Kidney epithelial cell (primary cell): ENCODE results near the gene COX5A. TPM values are rescaled to one million over a fixed set of nuclear protein-coding genes. Genes with fewer than 3 reads are reported as not detected.

Experiments used
- DNase-seq: peaks from one replicate; pipeline ENCODE4 v3.0.0-alpha.2; 2010; ENCODE audit warnings: low read depth
- H3K27me3 ChIP-seq: 2 replicates; pipeline ENCODE4 v1.6.0; 2011; ENCODE audit warnings: low read length; ENCODE audit not compliant: control insufficient read depth, insufficient read depth
- H3K36me3 ChIP-seq: 2 replicates; pipeline ENCODE4 v1.5.1; 2011; ENCODE audit warnings: low read length; ENCODE audit not compliant: control insufficient read depth, insufficient read depth
- H3K4me3 ChIP-seq: 2 replicates; pipeline ENCODE4 v1.5.1; 2011; ENCODE audit warnings: low read depth, mild to moderate bottlenecking, control low read depth, low read length
- CTCF ChIP-seq: IDR thresholded peaks from 2 replicates; pipeline ENCODE4 v1.5.1; 2011; ENCODE audit warnings: mild to moderate bottlenecking, moderate library complexity, low read length, control low read depth, inconsistent platforms; ENCODE audit not compliant: insufficient read depth, poor library complexity, severe bottlenecking
- total RNA-seq: library from RNA; depleted of rRNA; stranded (reverse); fragments of >200 nt; gene quantifications from 2 replicates; pipeline ENCODE4 v1.2.3, GENCODE V29; 2015

The COX5A gene
- total RNA-seq, 1 donor from 2014 or later, result 136 TPM

- Histone ChIP-seq H3K4me3 (peak overlapping the region; percentile 88), H3K27me3 (no peaks in the 10 kb centered on the region), H3K36me3 (no peaks in the 10 kb centered on the region)
- no peak for DNase-seq
- no peak for TF ChIP-seq CTCF
Measured at GRCh38 chr15:74872702-74873035, 65.2 kb downstream of the COX5A start.

DNA sequence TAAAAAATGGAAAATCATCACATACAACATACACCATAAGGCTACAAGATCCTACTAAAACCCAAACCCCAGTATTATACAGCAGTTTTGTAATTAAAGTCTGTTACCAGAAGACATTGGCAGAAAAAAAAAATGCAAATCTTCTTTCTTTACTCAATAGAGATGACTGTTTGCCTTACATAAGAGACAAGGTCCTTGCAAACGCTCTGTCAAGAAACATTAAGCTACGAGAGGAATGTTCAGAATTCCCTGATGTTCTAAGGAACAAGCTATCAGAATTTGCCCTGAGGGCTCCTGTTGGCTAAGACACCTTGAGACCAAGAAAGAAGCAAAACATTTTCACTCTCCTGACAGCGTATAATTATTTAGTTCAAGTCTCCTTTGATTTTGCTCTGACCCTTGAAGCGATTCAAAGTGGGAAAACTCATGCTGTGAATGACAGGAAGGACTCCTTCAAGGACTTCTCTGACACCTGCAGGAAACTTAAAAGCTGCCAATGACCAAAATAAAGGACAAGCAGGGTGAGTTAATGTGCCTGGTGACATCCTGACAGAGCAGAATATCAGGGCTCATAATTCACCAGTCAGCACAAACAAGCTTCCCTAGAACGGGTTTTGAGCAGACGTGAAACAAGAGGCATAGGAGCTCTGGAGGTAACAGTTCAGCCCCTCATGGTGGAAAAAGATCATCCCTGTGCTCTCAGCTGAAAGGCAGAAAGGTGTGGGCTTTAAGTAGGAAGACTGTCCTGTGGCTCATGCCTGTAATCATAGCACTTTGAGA lies 67.2 kb downstream of the COX5A start:
- DNase-seq, result no peak
- TF ChIP-seq CTCF, result no peak
- no peaks in the 10 kb centered on the region for H3K36me3 ChIP-seq
- no peak overlapping the region for H3K4me3 ChIP-seq
- H3K27me3 ChIP-seq, result no peaks in the 10 kb centered on the region

Other genes starting within 250 kb of the COX5A start
- gene EDC3, start 242.0 kb downstream of the COX5A start, total RNA-seq, result 15.3 and 24.9 TPM in 2 replicates
- 0.33 TPM in 1 of 2 replicates, not detected in the other for gene CYP1A1, start 212.5 kb downstream of the COX5A start, total RNA-seq
- gene CYP1A2, start 189.2 kb downstream of the COX5A start, total RNA-seq, result not detected in 2 replicates
- gene CSK, start 156.0 kb downstream of the COX5A start, total RNA-seq, result 48.0 and 51.0 TPM in 2 replicates
- not detected in 2 replicates for gene LMAN1L, start 125.2 kb downstream of the COX5A start, total RNA-seq
- gene CPLX3, start 111.4 kb downstream of the COX5A start, total RNA-seq, result not detected in 2 replicates
- 24.0 and 32.0 TPM in 2 replicates for gene ULK3, start 94.9 kb downstream of the COX5A start, total RNA-seq
- 93.4 and 107 TPM in 2 replicates for gene SCAMP2, start 64.7 kb downstream of the COX5A start, total RNA-seq
- gene MPI, start 48.0 kb downstream of the COX5A start, total RNA-seq, result 39.5 and 45.2 TPM in 2 replicates
- gene FAM219B, start 31.2 kb downstream of the COX5A start, total RNA-seq, result 42.2 and 49.3 TPM in 2 replicates
- gene RPP25, start 18.7 kb upstream of the COX5A start, total RNA-seq, result 9.6 and 12.8 TPM in 2 replicates
- 13.9 and 15.4 TPM in 2 replicates for gene SCAMP5, start 57.5 kb upstream of the COX5A start, total RNA-seq
- 20.1 and 25.9 TPM in 2 replicates for gene PPCDC, start 85.5 kb upstream of the COX5A start, total RNA-seq